ENCODE measurements around the gene VAMP2. TPM values are rescaled to one million over a fixed set of nuclear protein-coding genes. Genes with fewer than 3 reads are reported as not detected.

VAMP2 gene
- total RNA-seq, 2 experiments from 2014 or later, result 33.3 to 35.8 TPM

DNA sequence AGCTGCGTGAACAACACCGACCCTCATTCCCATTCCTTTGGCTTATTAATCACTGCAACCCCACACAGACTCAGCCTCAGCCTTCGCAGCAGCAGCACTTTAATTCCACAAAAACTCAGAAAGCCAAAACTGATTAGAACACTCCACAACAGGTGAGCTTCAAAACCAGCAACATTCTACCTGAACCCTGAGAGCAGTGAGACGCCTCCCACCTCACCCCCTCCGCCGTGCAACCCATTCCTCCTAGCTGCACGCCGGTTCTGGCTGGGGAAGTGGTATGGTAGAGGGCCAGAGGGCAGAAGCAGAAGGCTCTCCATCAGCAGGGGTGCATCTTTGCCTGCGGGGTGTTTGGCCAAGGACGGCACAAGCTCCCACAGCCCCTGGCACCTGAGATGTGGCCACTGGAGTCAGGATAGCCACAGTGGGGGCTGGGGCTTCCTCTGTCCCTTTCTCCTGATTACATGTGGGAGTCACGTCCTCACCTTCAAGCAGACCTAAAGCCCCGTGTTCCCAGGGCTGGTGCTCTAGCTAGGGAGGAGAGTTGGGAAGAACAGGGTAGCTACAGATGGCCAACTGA is 25.6 kb upstream of the VAMP2 start:
- Mint-ChIP-seq H3K27ac (no peak overlapping the region), H3K4me1 (ENCODE audit: low read depth) (peaks cover 11% of the 10 kb centered on the region), H3K27me3 (ENCODE audit: low read depth) (no peaks in the 10 kb centered on the region), H3K9me3 (no peaks in the 10 kb centered on the region), H3K4me3 (no peak overlapping the region), H3K36me3 (ENCODE audit: low read depth) (no peaks in the 10 kb centered on the region)
- peak; percentile 36 for DNase-seq
- CTCF ChIA-PET, result interaction anchor here (0.9 to 2.5 kb wide), 8 partner anchors 21 to 107 kb away, joined by 4 to 14 read pairs (median 6); partner anchors contain the start of genes AURKB, CTC1 and SLC25A35
- intact Hi-C loops (cut with micrococcal nuclease), result loop anchor here (5.0 kb wide), 1 partner anchor 301 kb away; the partner anchor contains the start of gene CHD3

DNA sequence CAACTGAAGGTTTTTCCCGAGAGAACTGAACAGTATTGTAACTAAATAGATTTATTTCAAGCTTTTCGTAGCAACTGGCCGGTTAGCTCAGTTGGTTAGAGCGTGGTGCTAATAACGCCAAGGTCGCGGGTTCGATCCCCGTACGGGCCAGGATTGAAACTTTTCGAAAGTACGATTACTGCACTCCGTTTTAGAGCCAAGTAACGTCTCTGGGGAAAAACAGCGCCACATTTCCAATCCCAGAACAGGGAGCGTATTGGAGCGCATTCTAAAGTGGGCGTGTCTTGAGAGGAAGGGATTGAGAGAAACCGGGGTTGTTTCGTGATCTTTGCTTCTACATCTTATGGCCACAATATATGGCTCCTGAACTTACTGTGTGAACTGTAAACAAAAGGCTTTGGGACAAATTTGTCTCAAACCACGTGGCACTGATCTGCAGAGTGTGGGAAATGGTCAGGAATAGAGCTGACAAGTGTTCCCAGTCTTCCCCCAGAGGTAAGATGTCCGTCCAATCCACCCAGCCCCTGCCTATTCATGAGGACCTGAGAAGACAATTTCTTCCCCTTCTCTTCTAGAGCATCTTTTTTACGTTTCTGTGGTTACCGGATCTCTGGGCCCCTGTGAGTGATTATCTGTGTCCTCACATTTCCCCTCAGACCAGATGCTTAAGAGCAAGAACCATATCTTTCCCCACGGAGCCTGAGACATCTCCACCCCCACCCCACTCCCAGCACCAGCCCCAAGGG is 24.9 kb upstream of the VAMP2 start:
- peak; percentile 94 for DNase-seq
- CTCF ChIA-PET, result interaction anchor here (0.7 to 2.5 kb wide), 9 partner anchors 20 to 108 kb away, joined by 3 to 14 read pairs (median 5); partner anchors contain the start of genes AURKB and SLC25A35
- Mint-ChIP-seq H3K36me3 (ENCODE audit: low read depth) (no peaks in the 10 kb centered on the region), H3K9me3 (no peaks in the 10 kb centered on the region), H3K4me3 (no peak overlapping the region), H3K27ac (no peak overlapping the region), H3K4me1 (ENCODE audit: low read depth) (peaks cover 11% of the 10 kb centered on the region), H3K27me3 (ENCODE audit: low read depth) (no peaks in the 10 kb centered on the region)
- intact Hi-C loops (cut with micrococcal nuclease), result loop anchor here (1.0 to 5.0 kb wide), 7 partner anchors 14 to 300 kb away; partner anchors contain the start of genes CHD3 and CTC1

DNA sequence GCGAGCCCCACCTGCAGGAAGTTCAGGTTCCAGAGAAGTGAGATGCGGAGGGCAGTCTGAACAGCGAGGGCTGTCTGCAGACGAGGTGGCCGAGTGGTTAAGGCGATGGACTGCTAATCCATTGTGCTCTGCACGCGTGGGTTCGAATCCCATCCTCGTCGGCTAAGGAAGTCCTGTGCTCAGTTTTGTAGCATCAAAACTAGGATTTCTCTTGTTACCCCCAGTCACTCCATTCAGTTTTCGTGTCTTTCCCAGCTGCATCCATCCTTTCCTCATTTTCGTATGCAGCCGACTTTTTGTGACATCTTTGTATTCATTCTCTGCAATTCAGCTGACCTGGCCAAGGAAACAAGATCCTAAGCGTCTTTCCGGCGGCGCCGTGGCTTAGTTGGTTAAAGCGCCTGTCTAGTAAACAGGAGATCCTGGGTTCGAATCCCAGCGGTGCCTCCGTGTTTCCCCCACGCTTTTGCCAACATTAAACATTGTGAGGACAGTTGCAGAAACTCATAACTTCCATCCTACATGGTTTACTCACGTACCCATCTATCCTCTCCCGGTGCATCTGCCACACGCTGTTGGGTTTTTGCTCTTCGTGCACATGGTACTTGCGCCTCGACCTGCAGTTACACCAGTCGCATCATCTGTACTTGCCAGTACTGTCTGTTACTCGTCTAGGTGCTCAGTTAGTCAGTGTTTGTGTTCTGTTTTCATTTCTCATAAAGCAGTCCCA is 24.2 kb upstream of the VAMP2 start:
- Mint-ChIP-seq H3K27ac (no peak overlapping the region), H3K9me3 (no peaks in the 10 kb centered on the region), H3K27me3 (ENCODE audit: low read depth) (no peaks in the 10 kb centered on the region), H3K4me3 (no peak overlapping the region), H3K4me1 (ENCODE audit: low read depth) (peaks cover 11% of the 10 kb centered on the region), H3K36me3 (ENCODE audit: low read depth) (no peaks in the 10 kb centered on the region)
- CTCF ChIA-PET, result interaction anchor here (0.7 to 2.1 kb wide), 8 partner anchors 19 to 109 kb away, joined by 3 to 14 read pairs (median 4); partner anchors contain the start of genes AURKB and SLC25A35
- DNase-seq, result peak; percentile 99
- intact Hi-C loops (cut with micrococcal nuclease), result loop anchor here (1.0 to 5.0 kb wide), 9 partner anchors 14 to 300 kb away; partner anchors contain the start of genes CHD3 and CTC1

DNA sequence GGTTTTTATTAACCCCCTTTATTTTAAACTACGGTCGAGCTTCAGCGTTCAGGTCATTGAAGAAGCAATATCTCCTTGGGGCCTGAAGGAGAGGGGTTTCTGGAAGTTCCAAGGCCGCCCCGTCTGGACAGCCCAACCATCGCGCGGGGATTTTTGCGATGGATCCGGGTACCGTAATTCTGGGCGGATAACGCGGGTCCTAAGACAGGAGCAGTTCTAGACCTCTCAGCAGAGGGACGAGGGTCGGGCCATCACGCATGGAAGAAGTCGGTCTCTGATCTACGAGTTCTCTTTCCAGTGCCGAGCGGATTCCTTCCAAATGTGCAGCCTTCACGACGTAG is 23.7 kb upstream of the VAMP2 start:
- Mint-ChIP-seq H3K4me1 (ENCODE audit: low read depth) (peaks cover 11% of the 10 kb centered on the region), H3K9me3 (no peaks in the 10 kb centered on the region), H3K4me3 (no peak overlapping the region), H3K36me3 (ENCODE audit: low read depth) (no peaks in the 10 kb centered on the region), H3K27me3 (ENCODE audit: low read depth) (no peaks in the 10 kb centered on the region), H3K27ac (no peak overlapping the region)
- CTCF ChIA-PET, result interaction anchor here (1.2 to 2.4 kb wide), 2 partner anchors 10 to 67 kb away, joined by 3 to 7 read pairs; no protein-coding TSS in a partner anchor
- intact Hi-C loops (cut with micrococcal nuclease), result loop anchor here (1.0 to 5.0 kb wide), 3 partner anchors 30 to 299 kb away; partner anchors contain the start of gene CHD3
- no peak for DNase-seq

DNA sequence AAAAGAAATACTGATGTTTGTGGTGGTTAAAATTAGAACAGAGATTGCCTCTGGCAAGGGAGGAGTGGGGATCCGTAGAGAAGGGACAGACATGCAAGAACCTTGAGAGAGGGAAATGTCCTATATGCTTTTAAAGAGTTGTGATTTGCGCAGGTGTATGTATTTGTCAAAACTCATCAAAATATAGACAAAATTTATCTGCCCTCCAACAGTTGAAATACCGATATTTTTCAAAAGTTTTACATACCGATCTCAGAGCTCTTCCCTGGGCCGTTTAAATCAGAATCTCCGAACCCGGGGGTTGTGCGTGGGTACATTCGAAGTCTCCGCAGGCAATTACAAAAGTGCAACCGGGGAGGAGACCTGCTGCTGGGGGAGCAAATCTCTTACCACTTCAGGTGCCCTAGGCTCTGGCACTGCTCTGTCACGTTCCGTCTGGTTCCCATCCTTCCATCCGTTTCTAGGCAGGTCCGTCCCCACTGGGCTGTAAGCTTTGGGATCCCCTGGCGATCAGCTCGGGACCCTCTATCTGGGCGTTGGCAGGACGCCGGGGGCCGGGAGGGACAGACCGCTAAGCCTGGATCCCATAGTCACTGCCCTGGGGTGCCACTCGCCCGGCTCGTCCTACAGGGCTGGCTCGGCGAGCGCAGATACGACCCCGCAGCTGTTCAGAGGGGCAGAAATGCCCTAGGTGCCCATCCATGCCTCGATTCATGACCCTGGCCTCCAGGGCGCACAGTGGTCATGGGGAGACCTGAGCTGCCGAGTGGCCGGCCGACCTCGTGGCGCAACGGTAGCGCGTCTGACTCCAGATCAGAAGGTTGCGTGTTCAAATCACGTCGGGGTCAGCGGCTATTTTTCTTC is 23.1 kb upstream of the VAMP2 start:
- Mint-ChIP-seq H3K36me3 (ENCODE audit: low read depth) (no peaks in the 10 kb centered on the region), H3K4me1 (ENCODE audit: low read depth) (peaks cover 8% of the 10 kb centered on the region), H3K9me3 (no peaks in the 10 kb centered on the region), H3K4me3 (no peak overlapping the region), H3K27ac (no peak overlapping the region), H3K27me3 (ENCODE audit: low read depth) (no peaks in the 10 kb centered on the region)
- peak; percentile 95 for DNase-seq
- CTCF ChIA-PET, result interaction anchor here (0.8 to 2.4 kb wide), 3 partner anchors 9 to 67 kb away, joined by 3 to 7 read pairs (median 3); no protein-coding TSS in a partner anchor
- intact Hi-C loops (cut with micrococcal nuclease), result loop anchor here (1.0 to 5.0 kb wide), 3 partner anchors 30 to 299 kb away; partner anchors contain the start of gene CHD3

DNA sequence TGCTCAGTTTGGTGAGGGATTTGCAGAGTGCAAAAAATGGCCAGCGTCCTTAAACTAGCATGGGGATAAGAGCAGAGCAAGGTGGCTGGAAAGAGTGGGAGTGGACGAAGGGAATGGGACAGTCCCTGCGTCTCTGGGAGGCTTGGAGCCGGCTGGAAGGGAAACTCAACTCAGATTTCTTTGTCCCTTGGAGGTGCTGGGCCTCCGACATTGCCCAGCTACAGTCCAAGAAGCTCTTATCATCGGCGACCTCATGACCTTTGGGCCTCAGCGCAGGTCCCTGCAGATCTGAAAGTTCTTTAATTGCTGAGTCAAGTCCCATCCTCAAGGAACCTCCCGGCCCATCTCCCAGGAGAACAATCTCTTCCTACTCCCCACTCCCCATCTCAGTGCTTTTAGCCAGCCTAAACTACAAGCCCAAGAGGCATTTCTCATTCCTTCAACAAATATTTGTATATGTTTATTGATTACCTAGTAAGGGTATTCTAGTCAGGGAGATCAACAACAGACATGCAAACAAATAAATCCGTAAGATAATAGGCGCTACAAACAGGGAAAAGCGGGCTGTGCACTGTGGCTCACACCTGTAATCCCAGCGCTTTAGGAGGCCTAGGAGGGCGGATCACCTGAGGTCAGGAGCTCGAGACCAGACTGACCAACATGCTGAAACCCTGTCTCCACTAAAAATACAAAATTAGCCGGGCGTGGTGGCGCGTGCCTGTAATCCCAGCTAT is 14.4 kb upstream of the VAMP2 start:
- Mint-ChIP-seq H3K27me3 (ENCODE audit: low read depth) (peaks cover 4% of the 10 kb centered on the region), H3K27ac (no peak overlapping the region), H3K36me3 (ENCODE audit: low read depth) (peaks cover 4% of the 10 kb centered on the region), H3K4me1 (ENCODE audit: low read depth) (peaks cover 37% of the 10 kb centered on the region), H3K9me3 (no peaks in the 10 kb centered on the region), H3K4me3 (peak overlapping the region; percentile 93)
- DNase-seq, result no peak
- intact Hi-C loops (cut with micrococcal nuclease), result no loop called here
- CTCF ChIA-PET, result interaction anchor here (0.7 to 1.3 kb wide), 3 partner anchors 9 to 57 kb away, joined by 3 read pairs; no protein-coding TSS in a partner anchor

DNA sequence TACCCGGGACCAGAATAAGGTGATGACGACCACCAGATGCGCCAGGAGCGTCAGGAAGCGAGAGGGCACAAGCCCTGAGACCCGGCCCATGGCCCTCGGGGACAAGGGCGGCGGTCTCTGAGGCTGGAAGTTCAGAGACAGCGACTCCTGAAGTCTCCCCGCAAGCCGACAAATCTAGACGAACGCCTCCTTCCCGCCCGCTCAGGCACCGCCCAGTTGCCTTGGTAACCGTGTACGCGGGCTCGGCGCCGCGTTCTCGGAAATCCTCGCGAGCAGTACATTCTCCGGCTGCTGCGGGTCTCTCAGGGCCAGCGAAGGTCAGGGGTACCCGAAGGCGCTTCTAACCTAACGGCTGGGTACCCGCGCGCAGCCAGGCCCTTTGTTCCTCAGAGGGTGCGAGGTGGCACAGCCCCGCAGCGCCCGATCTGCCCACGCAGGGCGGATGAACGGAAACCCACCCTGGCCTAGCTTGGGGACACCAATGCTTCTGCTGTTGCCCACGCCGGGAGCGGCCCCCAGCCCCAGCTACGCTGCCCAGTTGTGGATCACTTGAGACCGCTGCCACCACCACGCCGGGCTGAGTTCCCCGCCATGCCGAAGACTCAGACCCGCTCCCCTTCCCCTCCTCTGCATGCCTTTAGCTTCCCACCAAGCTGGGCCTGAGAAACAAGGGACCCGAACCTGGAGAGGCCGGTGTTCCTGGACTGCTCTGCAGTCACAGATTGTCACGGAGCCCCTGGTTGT is 13.6 kb upstream of the VAMP2 start, which contains the start of gene TMEM107:
TMEM107 (minus strand) TSS at position 184 of the 744 bp plus-strand sequence; CDS start at position 90, 94 bp downstream.
- peak; percentile 94 for DNase-seq
- Mint-ChIP-seq H3K36me3 (ENCODE audit: low read depth) (peaks cover 4% of the 10 kb centered on the region), H3K4me3 (peak within 1 kb of the TSS; percentile 93), H3K27ac (peak within 1 kb of the TSS; percentile 88), H3K4me1 (ENCODE audit: low read depth) (peaks cover 37% of the 10 kb centered on the region), H3K27me3 (ENCODE audit: low read depth) (peaks cover 4% of the 10 kb centered on the region), H3K9me3 (no peaks in the 10 kb centered on the region)
- CTCF ChIA-PET, result interaction anchor here (0.7 to 1.3 kb wide), 2 partner anchors 9 to 47 kb away, joined by 3 read pairs; no protein-coding TSS in a partner anchor
- intact Hi-C loops (cut with micrococcal nuclease), result no loop called here

DNA sequence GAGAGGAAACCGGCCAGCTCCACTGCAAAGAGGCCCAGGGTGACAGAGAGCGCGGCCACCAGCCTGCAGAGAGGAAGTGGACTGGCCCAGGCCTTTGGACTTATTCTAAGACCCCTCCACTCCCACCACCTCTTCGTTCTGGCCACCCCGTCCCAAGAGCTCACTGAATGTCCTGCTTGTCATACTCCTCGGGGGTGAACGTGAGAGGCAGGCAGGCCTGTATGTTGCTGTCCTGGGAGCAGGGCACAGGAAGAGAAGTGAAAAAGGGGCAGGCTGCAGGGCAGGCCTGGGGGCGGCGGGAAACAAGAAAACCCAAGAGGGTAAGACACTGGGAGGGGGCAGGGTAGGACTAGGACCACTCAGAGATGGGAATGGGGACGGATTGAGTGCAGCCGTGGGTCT is 13.0 kb upstream of the VAMP2 start:
- Mint-ChIP-seq H3K36me3 (ENCODE audit: low read depth) (peaks cover 4% of the 10 kb centered on the region), H3K27me3 (ENCODE audit: low read depth) (peaks cover 4% of the 10 kb centered on the region), H3K27ac (peak overlapping the region; percentile 88), H3K9me3 (no peaks in the 10 kb centered on the region), H3K4me3 (peak overlapping the region; percentile 93), H3K4me1 (ENCODE audit: low read depth) (peaks cover 37% of the 10 kb centered on the region)
- peak; percentile 38 for DNase-seq
- CTCF ChIA-PET, result interaction anchor here (0.6 to 0.8 kb wide), 2 partner anchors 9 to 43 kb away, joined by 3 read pairs; no protein-coding TSS in a partner anchor
- intact Hi-C loops (cut with micrococcal nuclease), result no loop called here

DNA sequence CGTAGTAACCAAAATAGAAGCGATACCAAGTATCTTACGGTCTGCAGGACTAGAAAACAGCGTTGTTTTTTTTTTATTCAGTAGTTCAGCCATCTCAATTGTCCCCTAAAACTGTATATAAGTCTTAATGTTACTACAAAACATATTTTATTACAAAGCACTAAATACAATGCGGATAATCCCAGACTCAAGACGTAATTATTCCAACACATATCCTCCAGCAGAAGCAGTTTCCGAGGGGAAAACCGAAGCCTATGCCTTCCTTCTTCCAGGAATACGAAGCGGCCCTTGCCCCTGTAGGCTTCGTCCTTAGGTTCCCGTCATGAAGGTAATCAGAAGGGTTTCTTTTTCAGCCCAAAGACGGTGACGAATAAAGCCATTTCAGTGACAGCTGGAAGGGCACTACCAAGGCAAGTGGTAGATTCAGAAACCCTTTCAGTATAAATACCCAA is 11.1 kb upstream of the VAMP2 start:
- peak overlapping the region; percentile 100 for H3K27ac Mint-ChIP-seq
- H3K27me3 Mint-ChIP-seq (ENCODE audit: low read depth), result peaks cover 4% of the 10 kb centered on the region
- CTCF ChIA-PET, result interaction anchor here (0.7 to 1.2 kb wide), 3 partner anchors 10 to 487 kb away, joined by 3 to 4 read pairs (median 3); no protein-coding TSS in a partner anchor
- H3K9me3 Mint-ChIP-seq, result no peaks in the 10 kb centered on the region
- H3K4me3 Mint-ChIP-seq, result peak overlapping the region; percentile 69
- DNase-seq, result no peak
- H3K36me3 Mint-ChIP-seq (ENCODE audit: low read depth), result peaks cover 4% of the 10 kb centered on the region
- peaks cover 37% of the 10 kb centered on the region for H3K4me1 Mint-ChIP-seq (ENCODE audit: low read depth)
- intact Hi-C loops (cut with micrococcal nuclease), result loop anchor here (1.0 to 5.0 kb wide), 6 partner anchors 10 to 102 kb away; no protein-coding TSS in a partner anchor
